Measurements from ENCODE around the gene ABCG5. TPM values are rescaled to one million over a fixed set of nuclear protein-coding genes. Genes with fewer than 3 reads are reported as not detected.
A peak's percentile ranks its signal among the peaks of the same experiment; 100 is the strongest.

ABCG5 gene
- total RNA-seq, 1 experiment from 2014 or later = 0.14 TPM

DNA sequence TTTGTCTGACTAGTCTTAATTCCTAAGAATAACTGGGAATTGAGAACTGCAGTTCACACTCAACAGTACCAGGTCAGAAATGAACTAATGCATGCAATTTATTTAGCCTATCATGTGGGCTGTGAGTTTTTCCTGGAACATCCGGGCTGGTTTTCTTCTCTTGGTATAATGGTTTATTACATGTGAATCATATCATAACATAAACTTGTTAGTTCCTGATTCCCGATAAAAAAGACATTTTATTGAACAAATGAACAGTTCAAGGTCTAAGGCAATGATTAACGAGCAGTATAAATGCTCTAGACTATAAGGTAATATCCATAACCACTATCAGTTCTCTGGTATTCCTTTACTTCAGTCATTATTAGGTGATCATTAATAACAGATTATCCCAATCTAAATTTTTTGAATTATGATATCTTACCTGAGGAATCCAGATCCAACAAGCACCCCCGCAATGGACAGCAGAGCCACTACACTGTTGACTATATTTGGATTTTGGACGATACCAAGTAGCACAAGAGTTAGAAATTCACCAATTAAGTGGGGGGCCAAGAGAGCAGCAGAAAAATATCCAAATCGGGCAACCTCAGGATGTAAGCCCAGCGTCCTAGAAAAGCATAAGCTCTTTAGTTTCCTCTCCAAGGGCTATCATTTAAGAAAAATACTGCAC lies 19.0 kb downstream of the ABCG5 start:
- no peak for DNase-seq (ENCODE audit: low read depth)
- in situ Hi-C loops (cut with HindIII; ENCODE audit: low pct_unique_long_range_greater_than_20kb, low sequenced_read_pairs) = no loop called here

DNA sequence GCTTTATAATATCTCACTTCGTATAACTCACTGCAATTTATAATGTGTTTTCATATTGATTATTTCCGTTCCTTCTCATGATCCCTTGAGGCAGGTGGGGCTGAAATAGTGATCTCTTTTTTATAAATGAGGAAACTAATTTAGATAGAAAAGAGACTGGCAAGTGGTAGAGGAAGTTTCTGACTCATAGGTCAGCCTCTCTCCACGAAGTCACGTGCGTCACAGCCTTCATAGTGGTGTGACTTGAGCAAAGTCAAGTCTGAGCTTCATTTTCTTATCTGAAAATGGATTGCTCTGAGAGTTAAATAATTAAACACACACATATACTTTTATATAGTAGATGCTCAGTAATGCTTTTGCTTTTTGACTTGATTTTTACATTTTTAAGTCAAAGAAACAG lies 19.9 kb downstream of the ABCG5 start:
- peak; percentile 37 for DNase-seq (ENCODE audit: low read depth)
- in situ Hi-C loops (cut with HindIII; ENCODE audit: low pct_unique_long_range_greater_than_20kb, low sequenced_read_pairs) = no loop called here

DNA sequence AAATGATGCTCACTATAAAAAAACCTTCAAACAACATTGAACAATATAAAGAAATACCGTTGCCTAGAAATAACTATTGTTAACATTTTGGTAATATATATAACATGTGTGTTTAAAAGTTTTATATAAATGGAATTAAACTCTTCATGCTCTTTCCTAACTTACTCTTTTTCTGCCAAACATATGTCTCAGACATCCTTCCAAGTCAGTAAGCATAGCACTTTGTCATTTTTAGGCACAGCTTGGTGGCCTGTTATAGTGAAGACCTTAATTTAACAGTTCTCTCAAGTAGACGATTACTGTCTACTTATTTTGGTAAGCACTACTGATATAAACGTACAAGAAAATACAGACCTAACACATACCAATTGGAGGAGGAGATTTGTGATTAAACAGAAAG lies 23.9 kb downstream of the ABCG5 start:
- no peak for DNase-seq (ENCODE audit: low read depth)
- in situ Hi-C loops (cut with HindIII; ENCODE audit: low pct_unique_long_range_greater_than_20kb, low sequenced_read_pairs) = no loop called here

- in situ Hi-C loops (cut with HindIII; ENCODE audit: low pct_unique_long_range_greater_than_20kb, low sequenced_read_pairs) = no loop called here
- DNase-seq (ENCODE audit: low read depth) = no peak
Observed at GRCh38 chr2:43812947-43813346, 25.7 kb downstream of the ABCG5 start.

DNA sequence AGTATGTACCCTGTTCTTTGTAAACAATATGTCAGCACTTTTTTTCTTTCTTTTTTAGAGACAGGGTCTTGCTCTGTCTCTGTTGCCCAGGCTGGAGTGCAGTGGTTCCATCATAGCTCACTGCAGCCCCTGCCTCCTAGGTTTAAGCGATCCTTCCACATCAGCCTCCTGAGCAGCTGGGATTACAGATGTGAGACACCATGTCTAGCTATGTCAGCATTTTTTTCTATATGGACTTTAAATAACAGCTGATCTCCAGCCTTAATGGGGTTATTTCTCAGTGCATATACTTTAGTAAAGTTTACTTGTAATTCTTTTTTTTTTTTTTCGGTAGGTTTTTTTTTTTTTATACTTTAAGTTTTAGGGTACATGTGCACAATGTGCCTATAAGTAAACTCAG lies 26.6 kb downstream of the ABCG5 start:
- in situ Hi-C loops (cut with HindIII; ENCODE audit: low pct_unique_long_range_greater_than_20kb, low sequenced_read_pairs) = no loop called here
- no peak for DNase-seq (ENCODE audit: low read depth)

GRCh38 chr2:43810888-43811287 lies 27.8 kb downstream of the ABCG5 start:
- no peak for DNase-seq (ENCODE audit: low read depth)
- in situ Hi-C loops (cut with HindIII; ENCODE audit: low pct_unique_long_range_greater_than_20kb, low sequenced_read_pairs) = no loop called here

DNA sequence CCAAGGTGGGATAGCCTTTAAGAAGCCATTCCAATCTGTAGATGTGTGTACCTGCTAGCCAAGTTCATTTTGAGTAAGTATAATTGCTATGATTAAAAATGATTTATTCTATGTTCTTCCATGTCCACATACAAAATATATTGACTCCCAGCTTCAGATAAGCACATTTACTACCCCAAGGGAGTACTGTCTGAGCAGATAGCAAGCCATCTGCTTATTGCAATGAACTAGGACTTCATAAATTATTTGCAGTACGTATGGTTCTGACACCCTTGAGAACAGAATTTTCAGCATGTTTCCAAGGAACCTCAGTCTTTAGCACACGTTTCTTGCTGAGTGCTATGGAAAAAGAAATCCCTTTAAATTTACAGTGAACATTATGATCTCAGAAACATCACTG lies 28.2 kb downstream of the ABCG5 start:
- in situ Hi-C loops (cut with HindIII; ENCODE audit: low pct_unique_long_range_greater_than_20kb, low sequenced_read_pairs) = no loop called here

DNA sequence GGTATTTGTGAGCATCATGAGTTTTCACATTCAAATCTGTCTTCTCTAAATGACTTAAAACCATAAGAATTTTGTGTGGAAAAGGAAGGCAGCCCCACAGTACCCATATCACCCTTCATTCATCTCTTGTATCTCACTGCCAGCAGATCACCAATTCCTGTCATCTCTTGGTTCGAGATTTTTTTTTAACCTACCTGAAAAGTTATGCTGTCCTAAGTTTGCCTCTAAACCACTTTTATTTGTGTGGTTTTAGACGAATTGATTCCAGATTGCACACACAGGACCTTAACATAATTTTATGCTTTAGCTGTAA lies 32.0 kb downstream of the ABCG5 start:
- DNase-seq (ENCODE audit: low read depth) = no peak
- in situ Hi-C loops (cut with HindIII; ENCODE audit: low pct_unique_long_range_greater_than_20kb, low sequenced_read_pairs) = no loop called here

More for the DNA sequence above, 28.2 kb downstream of the ABCG5 start:
- DNase-seq (ENCODE audit: low read depth) = no peak

DNA sequence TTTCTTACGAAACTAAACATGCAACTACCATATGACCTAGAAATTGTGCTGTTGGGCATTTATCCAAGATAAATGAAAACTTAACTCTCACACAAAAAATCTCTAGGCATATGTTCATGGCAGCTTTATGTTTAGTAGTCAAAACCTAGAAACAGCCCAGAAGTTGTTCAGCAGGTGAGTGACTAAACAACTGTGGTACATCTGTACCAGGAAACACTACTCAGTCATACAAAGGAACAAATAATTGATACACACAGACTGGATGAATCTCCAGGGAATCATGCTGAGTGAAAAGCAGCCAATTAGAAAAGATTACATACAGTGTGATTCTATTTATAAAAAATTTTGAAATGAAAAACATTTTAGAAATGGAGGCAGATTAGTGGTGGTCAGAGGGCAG lies 35.5 kb downstream of the ABCG5 start:
- no peak for DNase-seq (ENCODE audit: low read depth)
- in situ Hi-C loops (cut with HindIII; ENCODE audit: low pct_unique_long_range_greater_than_20kb, low sequenced_read_pairs) = no loop called here

- in situ Hi-C loops (cut with HindIII; ENCODE audit: low pct_unique_long_range_greater_than_20kb, low sequenced_read_pairs) = no loop called here
- no peak for DNase-seq (ENCODE audit: low read depth)
Observed at GRCh38 chr2:43802135-43802534, 36.5 kb downstream of the ABCG5 start.

DNA sequence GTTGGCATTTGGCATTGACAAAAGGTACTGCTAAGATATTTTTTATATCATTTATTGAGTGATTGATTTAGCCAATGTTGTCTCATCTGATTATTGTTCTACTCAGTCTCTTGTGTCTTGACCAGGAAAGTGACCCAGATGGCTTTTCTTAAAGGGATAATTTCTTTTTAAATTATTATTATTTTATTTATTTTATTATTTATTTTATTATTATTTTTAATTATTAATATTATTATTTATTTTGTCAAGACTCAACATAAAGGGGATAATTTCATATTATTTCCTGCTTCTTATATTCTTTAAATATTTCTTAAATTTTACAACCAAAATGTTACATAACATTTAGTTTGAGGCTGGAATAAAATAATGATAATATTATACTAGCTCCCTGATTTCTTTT lies 37.7 kb downstream of the ABCG5 start:
- in situ Hi-C loops (cut with HindIII; ENCODE audit: low pct_unique_long_range_greater_than_20kb, low sequenced_read_pairs) = no loop called here

GRCh38 chr2:43798300-43798699 lies 40.3 kb downstream of the ABCG5 start:
- in situ Hi-C loops (cut with HindIII; ENCODE audit: low pct_unique_long_range_greater_than_20kb, low sequenced_read_pairs) = no loop called here
- DNase-seq (ENCODE audit: low read depth) = no peak

More for the DNA sequence above, 37.7 kb downstream of the ABCG5 start:
- no peak for DNase-seq (ENCODE audit: low read depth)

GRCh38 chr2:43796206-43796605 lies 42.4 kb downstream of the ABCG5 start:
- in situ Hi-C loops (cut with HindIII; ENCODE audit: low pct_unique_long_range_greater_than_20kb, low sequenced_read_pairs) = no loop called here
- no peak for DNase-seq (ENCODE audit: low read depth)

DNA sequence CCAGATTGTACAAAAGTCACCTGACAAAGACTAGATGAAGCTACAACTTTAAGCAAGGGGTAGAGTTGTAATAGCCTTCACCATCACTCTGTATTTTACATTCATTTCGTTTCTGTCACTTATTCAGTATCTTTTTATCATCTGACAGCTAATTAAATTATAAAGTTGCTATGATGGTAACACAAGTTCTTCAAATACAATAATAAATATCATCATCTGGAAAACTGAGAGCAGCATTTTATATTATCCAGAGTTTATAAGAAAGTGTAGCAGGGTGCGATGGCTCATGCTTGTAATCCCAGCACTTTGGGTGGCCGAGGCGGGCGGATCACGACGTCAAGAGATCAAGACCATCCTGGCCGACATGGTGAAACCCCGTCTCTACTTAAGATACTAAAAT lies 43.7 kb downstream of the ABCG5 start:
- in situ Hi-C loops (cut with HindIII; ENCODE audit: low pct_unique_long_range_greater_than_20kb, low sequenced_read_pairs) = no loop called here

DNA sequence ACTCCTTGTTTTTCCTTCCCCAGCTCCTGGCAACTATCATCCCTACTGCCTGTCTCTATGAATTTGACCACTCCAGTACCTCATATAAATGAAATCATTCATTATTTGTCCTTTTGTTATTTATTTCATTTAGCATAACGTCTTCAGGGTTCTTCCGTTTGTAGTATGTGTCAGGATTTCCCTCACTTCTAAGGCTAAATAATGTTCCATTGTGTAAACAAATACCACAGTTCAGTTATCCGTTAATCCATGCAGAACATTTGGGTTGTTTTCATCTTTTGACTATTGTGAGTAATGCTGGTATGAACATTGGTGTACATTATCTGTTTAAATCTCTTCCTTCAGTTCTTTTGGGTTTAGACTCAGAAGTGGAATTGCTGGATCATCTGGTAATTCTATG lies 46.0 kb downstream of the ABCG5 start:
- in situ Hi-C loops (cut with HindIII; ENCODE audit: low pct_unique_long_range_greater_than_20kb, low sequenced_read_pairs) = no loop called here
- DNase-seq (ENCODE audit: low read depth) = peak; percentile 92

More for the DNA sequence above, 43.7 kb downstream of the ABCG5 start:
- no peak for DNase-seq (ENCODE audit: low read depth)

DNA sequence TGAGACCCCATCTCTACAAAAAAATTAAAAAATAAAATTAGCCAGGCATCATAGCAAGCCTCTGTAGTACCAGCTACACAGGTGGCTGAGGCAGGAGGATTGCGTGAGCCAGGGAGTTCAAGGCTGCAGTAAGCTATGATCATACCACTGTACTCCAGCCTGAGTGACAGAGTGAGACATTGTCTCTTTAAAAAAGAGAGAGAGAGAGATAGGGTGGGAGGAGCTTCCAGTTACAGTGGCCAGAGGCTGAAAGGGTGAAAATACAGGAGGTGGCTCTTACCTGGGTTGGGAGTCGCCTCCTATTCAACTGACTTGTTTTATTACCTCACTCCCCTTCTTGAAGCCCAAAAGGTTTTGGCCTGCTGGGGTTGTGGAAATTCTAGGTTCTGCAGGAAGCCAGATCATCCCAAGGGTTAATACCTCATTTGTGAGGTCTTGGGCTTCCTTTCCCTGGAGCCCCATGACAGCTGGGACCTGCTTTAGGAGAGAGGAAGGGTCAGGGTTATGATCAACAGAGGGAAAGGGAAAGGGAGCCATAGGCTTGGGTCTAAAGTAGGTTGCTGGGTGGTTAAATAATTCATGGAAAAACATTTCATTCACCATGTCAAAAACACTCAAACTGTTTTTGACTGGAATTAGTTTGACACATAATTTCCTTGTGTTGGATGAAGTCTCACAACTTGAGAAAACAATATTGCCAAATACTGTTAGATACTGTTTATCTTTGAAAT lies 47.4 kb downstream of the ABCG5 start:
- in situ Hi-C loops (cut with HindIII; ENCODE audit: low pct_unique_long_range_greater_than_20kb, low sequenced_read_pairs) = no loop called here
- no peak for DNase-seq (ENCODE audit: low read depth)

- in situ Hi-C loops (cut with HindIII; ENCODE audit: low pct_unique_long_range_greater_than_20kb, low sequenced_read_pairs) = no loop called here
- no peak for DNase-seq (ENCODE audit: low read depth)
Observed at GRCh38 chr2:43790147-43790546, 48.5 kb downstream of the ABCG5 start.

DNA sequence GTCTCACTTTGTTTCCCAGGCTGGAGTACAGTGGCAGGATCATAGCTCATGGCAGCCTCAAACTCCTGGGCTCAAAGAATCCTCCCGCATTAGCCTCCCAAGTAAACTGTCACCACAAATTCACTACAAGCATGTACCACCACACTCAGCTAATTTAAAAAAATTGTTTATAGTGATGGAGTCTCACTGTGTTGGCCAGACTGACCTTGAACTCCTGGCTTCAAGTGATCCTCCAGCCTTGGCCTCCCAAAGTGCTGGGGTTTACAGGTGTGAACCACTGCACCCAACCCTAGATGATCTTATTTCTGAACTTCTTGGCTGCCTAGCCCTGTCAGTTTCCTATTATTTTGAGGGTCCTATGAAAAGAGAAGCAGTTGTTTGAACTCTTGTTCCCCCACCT lies 50.0 kb downstream of the ABCG5 start:
- DNase-seq (ENCODE audit: low read depth) = no peak
- in situ Hi-C loops (cut with HindIII; ENCODE audit: low pct_unique_long_range_greater_than_20kb, low sequenced_read_pairs) = no loop called here

DNA sequence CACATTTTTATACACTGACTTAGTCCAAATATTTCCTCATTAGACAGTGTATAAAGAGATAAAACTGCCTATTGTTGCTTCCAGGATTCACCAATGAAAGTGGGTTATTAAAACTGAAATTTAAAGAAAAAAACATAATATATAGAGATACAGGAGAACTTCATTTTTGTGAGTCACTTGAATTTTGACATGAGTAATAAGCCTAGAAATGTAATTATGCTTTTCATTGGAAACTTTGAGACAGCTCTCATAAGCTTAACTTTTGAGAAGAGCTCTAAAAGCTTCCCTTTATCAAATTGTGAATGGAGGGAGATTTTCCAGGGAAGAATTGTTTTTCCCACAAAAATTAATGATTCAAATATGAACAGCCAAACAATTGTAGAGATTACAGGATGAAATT lies 50.7 kb downstream of the ABCG5 start:
- DNase-seq (ENCODE audit: low read depth) = no peak
- in situ Hi-C loops (cut with HindIII; ENCODE audit: low pct_unique_long_range_greater_than_20kb, low sequenced_read_pairs) = no loop called here

GRCh38 chr2:43778233-43778632 lies 60.4 kb downstream of the ABCG5 start:
- in situ Hi-C loops (cut with HindIII; ENCODE audit: low pct_unique_long_range_greater_than_20kb, low sequenced_read_pairs) = no loop called here
- no peak for DNase-seq (ENCODE audit: low read depth)

Measured in Caki2 (cell line).